ENCODE results near the gene CCDC78.

The CCDC78 gene

GRCh38 chr16:709566-710499, 16.4 kb downstream of the CCDC78 start:
- no peak for DNase-seq

DNA sequence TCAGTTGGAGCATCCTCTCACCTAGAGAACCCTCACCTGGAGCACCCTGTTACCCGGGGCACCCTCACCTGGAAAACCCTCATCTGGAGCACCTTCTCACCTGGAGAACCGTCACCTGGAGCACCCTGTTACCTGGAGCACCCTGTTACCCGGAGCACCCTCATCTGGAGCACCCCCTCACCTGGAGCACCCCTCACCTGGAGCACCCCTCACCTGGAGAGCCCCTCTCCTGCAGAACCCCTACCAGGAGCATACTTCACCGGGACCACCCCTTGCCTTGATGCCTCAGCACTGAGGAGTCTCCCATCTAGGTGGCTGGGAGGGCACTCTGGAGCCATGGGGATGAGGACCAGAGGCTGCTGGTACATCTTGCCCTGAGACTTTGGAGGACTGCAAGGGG, 17.3 kb downstream of the CCDC78 start:
- no peak for DNase-seq

DNA sequence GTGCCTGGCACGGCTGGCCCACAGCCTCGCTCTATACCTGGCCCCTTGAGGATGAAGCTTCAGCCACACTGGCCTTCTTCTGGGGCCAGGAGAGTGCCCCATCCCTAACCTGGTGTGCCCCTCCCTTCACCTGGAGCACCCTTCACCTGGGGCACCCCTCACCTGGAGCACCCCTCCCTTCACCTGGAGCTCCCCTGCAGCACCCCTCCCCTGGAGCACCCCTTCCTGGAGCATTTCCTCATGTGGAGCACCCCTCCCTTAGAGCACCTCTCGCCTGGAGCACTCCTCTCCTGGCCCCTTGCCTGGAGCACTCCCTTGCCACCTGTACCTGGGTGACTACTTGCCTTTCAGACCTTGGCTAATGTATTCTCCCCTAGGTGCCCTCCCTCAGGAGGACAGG, 18.2 kb downstream of the CCDC78 start:
- DNase-seq: no peak

GRCh38 chr16:707062-707538, 19.1 kb downstream of the CCDC78 start:
- no peak for DNase-seq

DNA sequence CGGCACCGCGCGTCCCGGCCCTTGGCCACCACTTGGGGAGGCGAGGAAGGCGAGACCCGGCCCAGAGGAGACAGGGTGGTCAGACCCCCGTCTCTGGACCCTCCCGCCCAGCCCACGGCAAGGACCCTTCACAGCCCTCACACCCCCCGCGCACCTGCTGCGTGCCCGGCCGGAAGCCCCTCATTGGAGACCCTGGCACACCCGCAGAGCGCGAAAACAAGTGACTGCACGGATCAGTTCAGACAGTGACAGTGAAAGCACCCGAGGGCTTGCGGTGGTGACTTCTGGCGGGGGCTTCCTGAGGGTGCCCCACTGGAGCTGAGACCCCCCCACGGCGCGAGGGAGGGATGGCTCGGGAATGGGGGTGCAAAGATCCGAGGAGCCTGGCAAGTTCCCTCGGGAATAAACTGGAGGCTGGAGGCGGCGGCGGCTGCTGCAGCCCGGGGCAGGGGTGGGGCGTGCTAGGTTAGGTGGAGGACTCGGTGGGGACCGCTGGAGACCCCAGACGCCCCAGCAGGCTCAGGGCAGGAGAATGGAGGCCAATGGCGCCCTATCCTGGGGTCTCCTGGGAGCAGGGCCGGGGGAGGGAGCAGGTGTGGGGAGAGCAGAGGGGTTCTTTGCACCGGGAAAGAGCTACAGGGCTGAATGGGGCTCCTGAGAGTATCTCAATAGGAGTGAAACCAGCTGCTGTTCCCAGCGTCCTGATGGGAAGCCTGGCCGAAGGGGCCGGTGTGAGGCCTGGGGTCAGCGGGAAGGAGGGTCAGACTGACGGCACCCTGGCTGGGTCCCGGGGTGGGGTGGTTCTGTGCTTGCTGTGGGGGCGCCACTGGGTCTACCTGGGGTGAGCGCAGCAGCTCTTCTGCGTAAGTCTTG, 19.8 kb downstream of the CCDC78 start:
- no peak for DNase-seq

- DNase-seq: no peak
Measured at GRCh38 chr16:705431-706188, 20.6 kb downstream of the CCDC78 start, which contains the start of gene FBXL16. TSS of gene FBXL16 (minus strand) at chr16:705801. CDS start at chr16:697405, 8,396 bp downstream.

- DNase-seq: no peak
Measured at GRCh38 chr16:704552-705380, 21.5 kb downstream of the CCDC78 start.

DNA sequence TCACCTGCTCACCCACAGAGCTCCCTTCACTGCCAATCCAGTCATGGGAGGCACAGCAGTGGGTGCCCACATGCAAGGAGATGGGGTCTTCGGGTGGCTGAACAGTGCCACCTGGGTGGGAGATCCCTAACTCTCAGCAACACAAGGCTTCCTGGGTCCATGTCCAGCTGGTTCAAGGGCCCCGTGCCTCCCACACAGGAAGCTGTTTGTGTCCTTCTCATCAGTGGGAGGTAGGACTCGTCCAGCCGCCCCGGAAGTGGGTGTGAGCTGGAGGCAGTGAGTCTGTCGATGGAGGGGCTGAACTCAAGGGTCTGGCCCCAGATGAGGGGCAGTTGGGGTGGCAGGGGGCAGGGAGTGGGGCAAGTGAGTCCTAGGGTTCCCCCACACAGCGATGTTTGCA, 22.2 kb downstream of the CCDC78 start:
- DNase-seq: no peak

DNA sequence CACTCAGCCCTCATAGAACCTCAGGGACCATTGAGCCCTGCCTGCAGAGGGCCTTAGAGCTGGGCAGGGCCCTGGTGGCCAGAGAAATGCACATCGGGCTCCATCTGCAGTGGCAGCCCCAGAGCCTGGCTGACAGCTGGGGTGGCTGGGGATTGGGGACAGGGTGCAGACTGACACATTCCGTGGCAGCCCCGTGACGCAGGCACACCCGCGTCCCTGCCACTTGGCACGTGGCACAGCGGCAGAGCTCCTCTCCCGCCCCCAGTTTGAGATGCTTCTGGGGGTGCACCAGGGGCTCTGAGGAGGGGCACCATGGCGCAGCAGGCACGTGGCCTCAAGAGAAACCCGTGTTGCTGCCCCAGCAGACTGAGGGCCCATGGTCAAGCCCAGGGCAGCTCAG, 22.8 kb downstream of the CCDC78 start:
- no peak for DNase-seq

- DNase-seq: no peak
Measured at GRCh38 chr16:702341-702740, 23.9 kb downstream of the CCDC78 start.

- DNase-seq: no peak
Measured at GRCh38 chr16:700684-701584, 25.3 kb downstream of the CCDC78 start.

- DNase-seq: no peak
Measured at GRCh38 chr16:698911-699671, 27.2 kb downstream of the CCDC78 start.

GRCh38 chr16:695355-696089, 30.7 kb downstream of the CCDC78 start:
- DNase-seq: no peak

GRCh38 chr16:694863-695354, 31.3 kb downstream of the CCDC78 start:
- no peak for DNase-seq

- no peak for DNase-seq
Measured at GRCh38 chr16:694187-694862, 31.9 kb downstream of the CCDC78 start.

- DNase-seq: no peak
Measured at GRCh38 chr16:693766-694165, 32.5 kb downstream of the CCDC78 start.

- DNase-seq: no peak
Measured at GRCh38 chr16:693364-693763, 32.9 kb downstream of the CCDC78 start.

DNA sequence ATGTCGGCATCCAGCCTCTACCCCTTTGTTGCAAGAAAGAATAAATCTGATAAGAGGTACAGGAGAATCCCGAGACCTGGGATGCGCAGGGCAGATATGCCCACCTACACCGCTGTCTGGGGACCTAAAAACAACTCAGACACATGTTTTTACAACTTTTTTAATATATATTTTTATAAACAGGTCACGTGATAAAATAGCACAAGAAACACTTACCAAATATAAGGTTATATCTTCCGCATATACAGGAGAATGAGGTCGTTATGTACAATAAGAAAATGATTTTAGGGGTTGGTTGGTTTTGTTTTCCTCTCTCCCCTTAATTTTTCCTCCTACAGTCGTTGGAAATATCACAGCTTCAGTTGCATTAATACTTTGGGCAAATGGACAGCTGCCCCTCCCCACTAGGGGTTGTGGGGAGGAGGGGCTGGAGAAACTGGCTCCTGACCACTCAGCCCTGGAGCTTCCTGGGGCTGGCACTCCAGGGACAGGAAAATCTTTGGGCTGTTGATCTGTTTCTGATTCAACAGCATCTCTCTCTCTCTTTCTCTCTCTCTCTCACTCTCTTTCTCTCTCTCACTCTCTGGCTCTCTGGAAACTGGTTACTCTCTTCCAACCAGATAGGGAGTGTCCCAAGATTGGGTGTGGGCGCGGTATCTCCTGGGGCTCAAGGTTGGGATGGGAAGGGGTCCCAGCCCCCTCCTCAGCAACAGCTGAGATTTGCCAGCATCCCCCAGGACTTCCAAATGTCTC, 33.7 kb downstream of the CCDC78 start:
- no peak for DNase-seq
